HG02610 (cell line): ENCODE results near the gene GNMT.

Experiments used
- ATAC-seq: cut with Tn5 transposase; IDR thresholded peaks from one replicate; pipeline ENCODE4 v1.9.1; 2021; ENCODE audit warnings: mild to moderate bottlenecking, moderate library complexity; ENCODE audit not compliant: unreplicated experiment

Gene GNMT

GRCh38 chr6:43011207-43011606, 50.7 kb downstream of the GNMT start:
- no peak for ATAC-seq

GRCh38 chr6:43012364-43012763, 51.8 kb downstream of the GNMT start:
- no peak for ATAC-seq

DNA sequence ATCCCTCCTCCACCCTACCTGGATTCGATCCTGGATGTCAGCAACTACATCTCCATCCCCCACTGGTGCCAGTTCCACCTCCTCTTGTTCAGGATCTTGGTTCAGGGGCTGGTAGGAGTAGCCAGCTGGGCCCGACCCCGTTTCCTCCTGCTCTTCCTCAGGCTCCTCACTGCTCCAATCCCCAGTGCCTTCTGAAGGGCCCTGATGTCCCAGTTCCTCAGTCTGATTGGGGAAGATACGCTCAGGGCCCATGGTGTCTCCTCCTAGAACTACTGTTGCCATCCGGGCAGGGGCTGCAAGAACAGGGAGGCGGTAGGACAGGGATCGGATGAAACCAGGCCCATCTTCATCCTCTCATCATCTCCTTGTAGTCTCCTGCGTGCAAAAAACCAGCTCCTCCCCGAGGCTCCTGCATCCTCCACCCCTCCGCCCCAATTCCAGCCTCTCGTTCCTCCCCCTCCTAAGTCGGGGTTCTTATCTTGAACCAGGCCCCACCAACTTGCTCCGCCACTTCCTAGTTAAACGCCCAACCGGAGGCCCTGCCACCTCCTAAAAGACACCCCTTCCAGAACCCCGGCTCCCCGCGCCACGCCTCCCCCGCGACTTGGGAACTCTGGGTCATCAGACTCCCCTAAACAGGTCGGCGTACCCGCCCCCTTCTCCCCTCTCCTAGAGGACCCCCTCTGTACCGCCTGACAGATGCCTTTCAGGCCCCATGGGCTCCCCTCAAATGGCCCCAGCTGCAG, 52.7 kb downstream of the GNMT start:
- ATAC-seq: no peak
